GM12891 (cell line): ENCODE results near the gene UBAC1.

Source experiments
- POLR2A ChIP-seq: IDR thresholded peaks from 2 replicates; pipeline ENCODE4 v1.6.1; 2011; ENCODE audit warnings: low read depth, low read length, control low read depth
- POLR2AphosphoS5 ChIP-seq: IDR thresholded peaks from 2 replicates; pipeline ENCODE4 v1.6.1; 2011; ENCODE audit warnings: low read depth, low read length, control low read depth
- TAF1 ChIP-seq: IDR thresholded peaks from 2 replicates; pipeline ENCODE4 v1.6.1; 2011; ENCODE audit warnings: low read depth, low read length, control low read depth

DNA sequence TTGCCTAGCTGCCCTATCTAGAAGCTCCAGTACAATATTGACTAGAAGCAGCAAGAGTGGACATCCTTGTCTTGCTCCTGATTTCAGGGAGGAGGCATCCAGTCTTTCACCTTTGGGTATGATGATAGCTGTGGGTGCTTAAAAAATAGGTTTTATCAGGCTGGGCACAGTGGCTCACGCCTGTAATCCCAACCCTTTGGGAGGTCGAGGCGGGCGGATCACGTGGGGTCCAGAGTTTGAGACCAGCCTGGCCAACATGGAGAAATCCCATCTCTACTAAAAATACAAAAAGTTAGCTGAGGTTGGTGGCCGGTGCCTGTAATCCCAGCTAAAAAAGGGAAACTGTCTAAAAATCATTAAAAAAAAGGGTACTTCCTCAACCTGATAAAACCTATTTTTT, 51.8 kb downstream of the UBAC1 start:
- TF ChIP-seq POLR2AphosphoS5 (no peak), POLR2A (no peak), TAF1 (no peak)
